Ascending aorta (tissue), 2 donors: ENCODE data around the gene FAM124A. TPM values are rescaled to one million over a fixed set of nuclear protein-coding genes. Genes with fewer than 3 reads are reported as not detected.

Experiments used
- DNase-seq, 2 donors: peaks; one replicate each; pipeline ENCODE4 v3.0.0-alpha.2; 2019; ENCODE audit warnings: low spot score in 2 of 2
- H3K27ac ChIP-seq, 2 donors: fragments of 200-600 bp; sonication (generic); one replicate each; pipeline ENCODE4 v1.5.1; 2016 to 2017; ENCODE audit warnings: mild to moderate bottlenecking in 1 of 2
- H3K27me3 ChIP-seq: fragments of 200-600 bp; sonication (generic); one replicate; pipeline ENCODE4 v1.5.1; 2017
- H3K36me3 ChIP-seq, 2 donors: fragments of 200-600 bp; sonication (generic); one replicate each; pipeline ENCODE4 v1.5.1; 2016
- H3K4me1 ChIP-seq, 2 donors: fragments of 200-600 bp; sonication (generic); one replicate each; pipeline ENCODE4 v1.5.1; 2016 to 2017; ENCODE audit warnings: mild to moderate bottlenecking in 1 of 2
- H3K4me3 ChIP-seq, 2 donors: fragments of 200-600 bp; sonication (generic); one replicate each; pipeline ENCODE4 v1.5.1; 2016 to 2017; ENCODE audit warnings: mild to moderate bottlenecking in 1 of 2
- H3K9me3 ChIP-seq, 2 donors: fragments of 200-600 bp; sonication (generic); one replicate each; pipeline ENCODE4 v1.5.1; 2016
- intact Hi-C: fragments of 100-400 bp; cut with DNase I; formaldehyde crosslinking; loops from one replicate; pipeline ENCODE4 v1.15.1; 2023
- total RNA-seq: library from RNA; depleted of rRNA; stranded (reverse); fragments of >200 nt; gene quantifications from one replicate; pipeline ENCODE4 v1.1.0, GENCODE V29; 2016
- TF ChIP-seq, protein P1 (sequence below), 3 experiments: fragments of 200-600 bp in 2 of 3; fragments of 450-650 bp in 1 of 3; sonication (generic) in 2 of 3; IDR thresholded peaks; one replicate each; pipeline ENCODE4 v1.5.1; 2016 to 2019; ENCODE audit warnings: antibody characterized with exemption in 3 of 3, mild to moderate bottlenecking in 1 of 3, moderate library complexity in 1 of 3

FAM124A gene
- total RNA-seq, 1 donor from 2014 or later: 22.4 TPM

DNA sequence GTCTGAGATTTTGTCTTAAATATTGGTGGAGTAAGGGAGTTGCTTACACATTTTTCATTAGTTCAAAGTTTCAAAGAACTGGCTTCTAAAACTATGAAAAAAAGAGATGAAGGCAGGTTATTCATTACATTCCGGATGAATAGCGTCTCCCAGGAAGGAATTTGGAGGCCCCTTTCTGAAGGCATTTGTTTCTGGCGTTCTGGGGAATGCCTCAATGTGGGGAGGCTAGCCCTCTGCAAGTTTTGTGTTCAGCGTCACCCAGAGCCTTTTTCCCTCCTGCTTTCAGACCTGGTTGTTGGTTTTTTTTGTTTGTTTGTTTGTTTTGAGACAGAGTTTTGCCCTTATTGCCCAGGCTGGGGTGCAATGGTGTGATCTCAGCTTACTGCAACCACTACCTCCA, 21.0 kb downstream of the FAM124A start:
- no peaks in the 10 kb centered on the region for H3K36me3 ChIP-seq
- H3K4me1 ChIP-seq: peaks cover 0 to 8% of the 10 kb centered on the region in 2 donors
- intact Hi-C loops: no loop called here
- H3K4me3 ChIP-seq: no peak overlapping the region
- H3K27ac ChIP-seq: no peak overlapping the region
- H3K9me3 ChIP-seq: no peaks in the 10 kb centered on the region
- no peak for DNase-seq
- no peaks in the 10 kb centered on the region for H3K27me3 ChIP-seq
- TF ChIP-seq, protein P1, sequence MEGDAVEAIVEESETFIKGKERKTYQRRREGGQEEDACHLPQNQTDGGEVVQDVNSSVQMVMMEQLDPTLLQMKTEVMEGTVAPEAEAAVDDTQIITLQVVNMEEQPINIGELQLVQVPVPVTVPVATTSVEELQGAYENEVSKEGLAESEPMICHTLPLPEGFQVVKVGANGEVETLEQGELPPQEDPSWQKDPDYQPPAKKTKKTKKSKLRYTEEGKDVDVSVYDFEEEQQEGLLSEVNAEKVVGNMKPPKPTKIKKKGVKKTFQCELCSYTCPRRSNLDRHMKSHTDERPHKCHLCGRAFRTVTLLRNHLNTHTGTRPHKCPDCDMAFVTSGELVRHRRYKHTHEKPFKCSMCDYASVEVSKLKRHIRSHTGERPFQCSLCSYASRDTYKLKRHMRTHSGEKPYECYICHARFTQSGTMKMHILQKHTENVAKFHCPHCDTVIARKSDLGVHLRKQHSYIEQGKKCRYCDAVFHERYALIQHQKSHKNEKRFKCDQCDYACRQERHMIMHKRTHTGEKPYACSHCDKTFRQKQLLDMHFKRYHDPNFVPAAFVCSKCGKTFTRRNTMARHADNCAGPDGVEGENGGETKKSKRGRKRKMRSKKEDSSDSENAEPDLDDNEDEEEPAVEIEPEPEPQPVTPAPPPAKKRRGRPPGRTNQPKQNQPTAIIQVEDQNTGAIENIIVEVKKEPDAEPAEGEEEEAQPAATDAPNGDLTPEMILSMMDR (IDR thresholded peaks at IDR 0.05): no peak

DNA sequence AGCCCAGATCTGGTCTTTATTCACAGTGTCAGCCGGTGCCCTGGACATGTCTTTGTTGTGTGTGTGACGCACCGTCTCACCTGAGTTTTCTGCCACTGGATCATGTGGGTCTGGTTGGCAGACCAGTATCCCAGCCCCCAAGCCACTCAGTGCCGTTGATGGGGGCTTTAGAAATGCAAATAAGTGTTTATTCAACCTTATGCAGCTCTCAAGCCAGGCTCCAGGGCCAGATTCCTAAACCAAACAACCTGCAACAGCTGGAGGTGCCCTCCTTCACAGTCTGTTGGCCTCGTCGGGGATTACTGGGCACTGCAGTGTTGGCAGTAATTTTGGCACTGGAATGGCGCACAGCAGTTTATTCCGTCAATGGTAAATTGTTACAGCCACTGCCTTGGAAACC, 21.6 kb downstream of the FAM124A start:
- intact Hi-C loops: no loop called here
- H3K27ac ChIP-seq: no peak overlapping the region
- no peak overlapping the region for H3K4me3 ChIP-seq
- no peaks in the 10 kb centered on the region for H3K36me3 ChIP-seq
- no peaks in the 10 kb centered on the region for H3K27me3 ChIP-seq
- H3K9me3 ChIP-seq: no peaks in the 10 kb centered on the region
- H3K4me1 ChIP-seq: peaks cover 0 to 8% of the 10 kb centered on the region in 2 donors
- TF ChIP-seq, protein P1 (IDR thresholded peaks at IDR 0.05): no peak
- DNase-seq: no peak

DNA sequence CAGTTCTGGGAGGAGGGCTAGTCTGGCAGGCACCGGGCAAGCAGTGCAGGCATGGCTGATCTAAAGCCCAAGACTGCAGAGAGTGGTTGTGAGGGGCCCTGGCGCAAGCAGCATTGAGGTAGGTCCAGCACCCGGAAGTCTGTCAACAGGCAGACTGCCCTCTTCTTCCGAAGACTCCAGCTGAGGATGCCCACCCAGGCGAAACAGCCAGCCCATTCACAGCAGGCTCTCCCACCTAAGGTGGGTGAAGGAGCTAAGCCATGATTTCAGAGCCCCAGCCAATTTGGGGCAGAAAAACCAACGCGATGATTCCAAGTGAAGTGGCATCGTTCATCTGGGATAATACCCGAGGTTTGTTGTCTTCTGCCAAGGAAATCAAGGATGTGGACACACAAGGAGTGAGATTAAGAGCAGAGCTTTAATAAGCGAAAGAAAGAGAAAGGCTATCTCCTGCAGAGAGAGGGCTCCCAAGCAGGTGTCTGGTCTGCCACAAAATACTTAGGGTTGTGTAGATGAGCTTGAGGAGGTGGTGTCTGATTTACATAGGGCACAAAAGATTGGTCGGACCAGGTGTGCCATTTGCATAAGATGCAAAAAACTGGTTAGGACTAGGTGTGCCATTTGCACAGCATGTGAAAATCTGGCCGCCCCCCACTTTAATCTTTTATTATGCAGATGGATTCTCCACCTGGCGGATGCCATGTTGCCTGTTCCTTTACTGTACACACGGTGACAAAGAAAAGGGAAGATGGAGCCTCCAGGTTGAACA, 22.6 kb downstream of the FAM124A start:
- H3K4me1 ChIP-seq: peaks cover 0 to 8% of the 10 kb centered on the region in 2 donors
- intact Hi-C loops: no loop called here

DNA sequence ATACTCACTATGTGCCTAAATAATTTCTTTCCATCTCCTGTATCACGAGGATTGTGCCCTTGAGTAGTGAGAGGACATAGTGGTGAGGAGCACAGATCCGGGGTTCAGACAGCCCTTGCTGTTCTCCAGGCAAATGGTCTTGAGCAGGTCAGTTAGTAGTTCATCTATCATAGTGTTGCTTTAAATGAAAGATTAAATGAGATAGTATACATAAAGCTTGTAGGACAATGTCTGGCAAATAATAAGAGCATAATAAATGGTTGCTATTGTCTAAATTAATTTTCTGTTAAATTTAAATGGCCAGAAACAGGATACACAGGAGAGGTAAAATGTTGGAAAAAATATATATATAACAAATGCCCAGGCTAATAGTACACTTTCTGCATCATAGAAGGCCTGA, 23.4 kb downstream of the FAM124A start:
- H3K27ac ChIP-seq: no peak overlapping the region
- peaks cover 0 to 8% of the 10 kb centered on the region in 2 donors for H3K4me1 ChIP-seq
- intact Hi-C loops: no loop called here
- H3K9me3 ChIP-seq: no peaks in the 10 kb centered on the region
- DNase-seq: no peak
- no peaks in the 10 kb centered on the region for H3K36me3 ChIP-seq
- H3K4me3 ChIP-seq: no peak overlapping the region
- H3K27me3 ChIP-seq: no peaks in the 10 kb centered on the region
- TF ChIP-seq, protein P1 (IDR thresholded peaks at IDR 0.05): no peak

More for the DNA sequence above, 22.6 kb downstream of the FAM124A start:
- Histone ChIP-seq H3K4me3 (no peak overlapping the region), H3K27ac (no peak overlapping the region), H3K36me3 (no peaks in the 10 kb centered on the region), H3K27me3 (no peaks in the 10 kb centered on the region), H3K9me3 (no peaks in the 10 kb centered on the region)
- DNase-seq: no peak
- TF ChIP-seq, protein P1 (IDR thresholded peaks at IDR 0.05): no peak

DNA sequence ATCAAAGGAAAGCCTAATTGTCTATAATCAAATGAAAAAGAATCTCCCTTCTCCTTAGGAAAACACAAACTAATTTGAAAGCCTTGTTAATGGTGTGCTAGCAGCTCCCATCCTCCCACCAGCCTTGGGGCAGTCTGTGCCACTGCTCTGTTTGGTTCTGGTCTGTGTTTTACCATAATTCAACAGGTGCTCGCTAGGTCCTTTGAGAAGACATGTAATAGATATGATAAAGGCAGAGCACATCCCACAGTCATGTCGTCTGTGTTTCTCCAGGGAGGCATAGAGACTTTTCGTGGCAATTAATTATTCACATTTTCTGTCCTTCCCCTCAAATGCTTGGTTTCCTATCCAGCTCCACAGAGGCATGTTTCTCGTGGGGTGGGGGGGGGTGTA, 23.8 kb downstream of the FAM124A start:
- Histone ChIP-seq H3K4me1 (peaks cover 0 to 8% of the 10 kb centered on the region in 2 donors), H3K27me3 (no peaks in the 10 kb centered on the region), H3K36me3 (no peaks in the 10 kb centered on the region), H3K4me3 (no peak overlapping the region), H3K9me3 (no peaks in the 10 kb centered on the region), H3K27ac (no peak overlapping the region)
- TF ChIP-seq, protein P1 (IDR thresholded peaks at IDR 0.05): no peak
- no peak for DNase-seq
- intact Hi-C loops: no loop called here
